GM18951 (cell line): ENCODE results near the gene IRF2.

Source experiments
- POLR2A ChIP-seq: IDR thresholded peaks from 4 replicates; pipeline ENCODE4 v1.6.1; 2011; ENCODE audit warnings: mild to moderate bottlenecking; ENCODE audit not compliant: insufficient read length, insufficient read depth; ENCODE audit errors: extremely low read depth
- in situ Hi-C: fragments of 300-500 bp; cut with MboI; formaldehyde crosslinking; loops from one replicate; pipeline ENCODE4 v1.12.0; 2022; ENCODE audit warnings: low sequenced_read_pairs, mixed read lengths, inconsistent platforms; ENCODE audit not compliant: unreplicated experiment

The IRF2 gene

DNA sequence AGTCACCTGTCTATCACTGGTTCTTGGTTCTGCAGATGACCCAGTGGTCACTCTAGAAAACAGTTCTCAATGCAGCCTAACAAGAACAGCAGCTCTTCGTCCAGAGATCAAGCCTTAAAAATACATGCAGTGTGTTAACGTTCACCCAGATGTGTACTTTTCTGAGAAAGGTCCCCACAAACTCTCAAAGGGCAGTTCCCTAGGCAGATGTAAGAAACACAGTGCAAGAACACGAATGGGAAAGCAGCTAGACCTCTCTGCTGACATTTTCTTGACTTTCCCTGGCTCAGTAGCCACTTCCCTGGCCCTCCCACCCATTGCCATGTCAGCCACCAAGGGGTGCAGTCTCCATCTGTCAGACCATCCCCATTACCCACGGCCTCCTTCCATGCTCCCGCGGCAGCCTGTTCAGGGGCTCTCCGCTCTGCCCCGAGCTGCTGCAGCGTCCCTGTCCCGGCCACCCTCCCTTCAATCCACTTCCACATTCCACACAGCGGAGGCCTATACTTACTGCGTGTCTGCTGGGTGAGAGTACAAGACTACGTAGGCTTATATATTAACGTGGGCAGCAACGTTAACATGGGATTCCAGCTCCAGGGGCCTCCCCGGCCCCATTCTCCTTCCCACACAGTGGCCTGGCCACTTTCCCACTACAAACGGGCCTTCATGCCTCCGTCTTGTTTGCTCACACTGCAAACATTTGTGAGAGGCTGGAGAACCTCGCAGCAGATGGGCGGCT is 34.3 kb downstream of the IRF2 start:
- in situ Hi-C loops, result no loop called here
- no peak for TF ChIP-seq POLR2A

GRCh38 chr4:184439386-184439785 is 35.0 kb downstream of the IRF2 start:
- in situ Hi-C loops, result no loop called here
- no peak for TF ChIP-seq POLR2A

DNA sequence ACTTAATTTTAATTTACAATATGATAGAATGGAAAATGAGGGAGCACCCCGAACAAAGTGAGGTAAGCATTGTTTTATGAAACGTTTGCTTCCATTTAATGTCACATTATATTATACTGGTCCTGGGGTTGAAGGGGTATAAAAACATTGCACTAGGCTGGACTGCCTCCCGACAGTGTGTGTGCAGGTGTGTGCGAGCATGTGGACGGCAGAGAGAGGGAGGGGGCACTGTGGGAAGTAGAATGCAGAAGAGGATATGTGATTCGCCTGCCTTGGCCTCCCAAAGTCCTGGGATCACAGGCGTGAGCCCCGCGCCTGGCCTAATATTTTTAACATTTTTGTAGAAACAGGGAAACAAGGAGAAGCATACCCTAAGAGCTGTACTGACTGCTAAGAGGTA is 36.0 kb downstream of the IRF2 start:
- no peak for TF ChIP-seq POLR2A
- in situ Hi-C loops, result no loop called here

GRCh38 chr4:184437565-184438265 is 36.6 kb downstream of the IRF2 start:
- TF ChIP-seq POLR2A, result no peak
- in situ Hi-C loops, result no loop called here

GRCh38 chr4:184434501-184435066 is 39.8 kb downstream of the IRF2 start:
- TF ChIP-seq POLR2A, result no peak
- in situ Hi-C loops, result no loop called here

- in situ Hi-C loops, result no loop called here
- no peak for TF ChIP-seq POLR2A
These were observed 40.3 kb downstream of the IRF2 start for GRCh38 chr4:184434021-184434420.

DNA sequence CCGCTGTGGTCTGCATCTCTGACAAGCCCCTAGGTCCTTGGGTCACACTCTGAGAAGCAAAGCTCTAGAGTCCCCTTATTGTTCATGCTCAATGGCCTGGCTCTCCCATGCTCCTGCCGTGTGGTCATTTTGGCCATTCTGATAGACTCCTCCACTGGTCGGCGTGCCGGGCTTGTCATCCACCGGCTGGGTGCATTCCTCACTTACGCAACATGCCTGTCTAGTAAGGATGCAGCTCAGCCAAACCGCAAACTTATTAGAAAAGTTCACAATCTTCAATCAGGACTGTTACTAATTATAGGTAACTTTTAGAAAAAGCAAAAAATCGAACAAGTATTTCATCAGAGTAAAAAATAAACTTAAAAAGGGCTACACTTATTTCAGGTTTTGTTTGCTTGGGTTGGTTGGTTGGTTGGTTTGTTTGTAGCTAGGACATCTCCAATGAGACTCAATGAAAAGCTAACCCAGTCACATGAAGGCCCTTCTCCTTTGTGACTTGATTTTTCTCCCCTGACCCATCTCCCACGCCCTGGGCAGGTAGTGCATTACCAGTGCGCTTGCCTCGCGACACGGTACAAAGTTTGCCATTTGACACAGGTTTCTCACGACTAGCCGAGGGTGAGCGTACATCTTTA is 41.0 kb downstream of the IRF2 start:
- in situ Hi-C loops, result no loop called here
- TF ChIP-seq POLR2A, result no peak

DNA sequence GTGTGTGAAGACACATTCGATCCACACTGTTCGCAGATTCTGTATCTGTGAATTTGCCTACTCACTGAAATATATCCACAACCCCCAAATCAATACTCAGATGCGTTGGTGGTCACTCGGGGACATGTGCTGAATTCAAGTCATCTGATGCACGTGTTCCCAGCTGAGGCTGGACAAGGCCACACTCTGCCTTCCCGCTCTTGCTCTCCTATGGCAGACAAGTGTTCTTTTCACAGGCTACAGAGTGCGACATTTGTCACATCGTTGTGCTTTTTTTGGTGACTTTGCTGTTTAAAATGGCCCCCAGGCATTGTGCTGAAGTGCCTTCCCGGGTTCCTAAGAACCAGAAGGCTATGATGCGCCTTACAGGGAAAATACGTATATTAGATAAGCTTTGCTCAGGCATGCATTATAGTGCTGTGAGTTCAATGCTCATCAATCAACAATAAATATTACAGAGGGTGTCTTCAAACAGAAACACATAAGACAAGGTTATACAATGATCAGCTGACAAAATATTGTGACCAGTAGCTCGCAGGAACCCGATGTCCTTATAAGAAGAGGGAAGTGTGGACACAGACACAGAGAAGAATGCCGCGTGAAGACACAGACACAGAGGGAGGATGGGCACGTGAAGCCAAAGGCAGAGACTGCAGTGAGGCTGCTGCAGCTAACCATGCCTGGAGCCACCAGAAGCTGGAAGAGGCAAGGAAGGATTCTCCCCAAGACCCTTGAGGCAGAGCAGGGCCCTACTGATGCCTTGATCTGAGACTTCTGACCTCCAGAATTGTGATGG is 42.0 kb downstream of the IRF2 start:
- TF ChIP-seq POLR2A, result no peak
- in situ Hi-C loops, result no loop called here

- in situ Hi-C loops, result no loop called here
- no peak for TF ChIP-seq POLR2A
These were observed 44.2 kb downstream of the IRF2 start for GRCh38 chr4:184430163-184430562.

DNA sequence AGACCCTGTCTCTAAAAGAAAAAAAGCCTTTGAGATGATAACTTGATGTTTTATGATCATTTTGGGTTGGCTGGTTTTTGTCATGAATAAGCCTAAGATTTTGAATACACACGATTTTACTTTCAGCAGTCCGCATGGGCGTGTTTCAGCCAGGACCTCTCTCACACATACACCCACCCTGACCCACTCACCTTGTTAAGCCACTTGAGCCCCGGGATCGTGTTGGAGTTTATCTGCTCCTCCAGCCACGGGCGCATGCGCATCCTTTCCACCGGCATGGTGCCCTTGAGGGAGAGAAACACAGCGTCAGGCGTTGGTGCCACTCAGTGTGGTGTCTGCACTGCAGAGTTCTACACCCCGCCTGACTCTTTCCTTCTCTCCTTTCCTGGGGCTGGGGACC is 45.6 kb downstream of the IRF2 start:
- in situ Hi-C loops, result no loop called here
- TF ChIP-seq POLR2A, result no peak

DNA sequence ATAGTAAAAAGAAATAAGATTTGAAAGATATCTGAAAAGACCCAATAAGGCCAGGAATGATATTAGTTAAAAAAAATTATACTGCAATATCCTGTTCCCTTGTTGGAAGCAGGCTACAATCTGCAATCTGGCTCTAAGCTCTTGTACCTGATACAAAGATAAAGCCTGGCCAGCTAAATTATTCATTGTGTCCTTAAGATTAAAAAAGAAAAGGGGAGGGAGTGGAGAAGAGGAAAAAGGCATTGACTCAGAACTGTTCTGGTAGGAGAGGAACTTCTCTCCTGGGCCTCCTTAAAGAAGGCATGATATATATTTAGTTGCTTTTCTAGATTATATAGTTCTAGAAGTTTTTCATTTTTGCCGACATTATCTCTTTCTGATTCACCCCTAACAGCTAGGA is 46.7 kb downstream of the IRF2 start:
- in situ Hi-C loops, result no loop called here
- TF ChIP-seq POLR2A, result no peak

- no peak for TF ChIP-seq POLR2A
- in situ Hi-C loops, result no loop called here
These were observed 47.3 kb downstream of the IRF2 start for GRCh38 chr4:184427093-184427492.
